Stomach (tissue), 4 donors: ENCODE data around the gene RELL2.

Experiments
- CTCF ChIP-seq, 7 experiments: fragments of 450-650 bp in 4 of 7; fragments of 200-600 bp in 3 of 7; sonication (generic) in 3 of 7; IDR thresholded peaks; one replicate each; pipeline ENCODE4 v1.5.1; 2016 to 2019; ENCODE audit warnings: antibody characterized with exemption in 7 of 7, control low read depth in 2 of 7, mild to moderate bottlenecking in 1 of 7
- EP300 ChIP-seq: sonication (generic); formaldehyde crosslinking; IDR thresholded peaks from one replicate; pipeline ENCODE4 v1.6.1; 2017; ENCODE audit warnings: antibody characterized with exemption
- POLR2AphosphoS5 ChIP-seq, 3 donors: sonication (generic); formaldehyde crosslinking; IDR thresholded peaks; one replicate each; pipeline ENCODE4 v1.6.1; 2016; ENCODE audit warnings: antibody characterized with exemption in 3 of 3

GRCh38 chr5:141623611-141624010 lies 13.2 kb upstream of the RELL2 start:
- TF ChIP-seq EP300: no peak
- TF ChIP-seq CTCF (IDR thresholded peaks at IDR 0.05): no peak
- TF ChIP-seq POLR2AphosphoS5 (IDR thresholded peaks at IDR 0.05): no peak
